GM23338 (cell line): Measurements from ENCODE around the gene BRF1. TPM values are rescaled to one million over a fixed set of nuclear protein-coding genes. Genes with fewer than 3 reads are reported as not detected.

Experiments
- ATAC-seq: fragments of 200-7000 bp; cut with Tn5 transposase; 3 replicates; pipeline ENCODE4 v1.9.1; 2020
- DNase-seq: peaks from one replicate; pipeline ENCODE4 v3.0.0-alpha.2; 2015; ENCODE audit warnings: low spot score
- H2AFZ ChIP-seq: fragments of 200-600 bp; sonication (generic); 2 replicates; pipeline ENCODE4 v1.8.0; 2016; ENCODE audit warnings: antibody characterized with exemption, mild to moderate bottlenecking, moderate library complexity
- H3F3A ChIP-seq: fragments of 200-600 bp; sonication (generic); replicated peaks from 2 replicates; pipeline ENCODE4 v1.8.0; 2017; ENCODE audit warnings: antibody characterized with exemption, mixed run types, low read depth
- H3K27ac ChIP-seq: fragments of 200-600 bp; sonication (generic); 2 replicates; pipeline ENCODE4 v1.6.1; 2016; ENCODE audit warnings: low read depth
- H3K27me3 ChIP-seq: fragments of 200-600 bp; sonication (generic); 2 replicates; pipeline ENCODE4 v1.8.0; 2016; ENCODE audit warnings: mild to moderate bottlenecking, mixed run types, moderate library complexity; ENCODE audit not compliant: insufficient read depth
- H3K36me3 ChIP-seq: fragments of 200-600 bp; sonication (generic); 2 replicates; pipeline ENCODE4 v1.8.0; 2016; ENCODE audit warnings: mild to moderate bottlenecking; ENCODE audit not compliant: insufficient read depth
- H3K4me1 ChIP-seq: fragments of 200-600 bp; sonication (generic); 2 replicates; pipeline ENCODE4 v1.8.0; 2016; ENCODE audit warnings: mild to moderate bottlenecking, moderate library complexity; ENCODE audit not compliant: insufficient read depth
- H3K4me2 ChIP-seq: fragments of 200-600 bp; sonication (generic); 2 replicates; pipeline ENCODE4 v1.7.1; 2017; ENCODE audit warnings: mixed run types
- H3K4me3 ChIP-seq: fragments of 200-600 bp; sonication (generic); 2 replicates; pipeline ENCODE4 v1.6.1; 2016; ENCODE audit warnings: mixed run types
- H3K79me2 ChIP-seq: fragments of 200-600 bp; sonication (generic); replicated peaks from 2 replicates; pipeline ENCODE4 v1.8.0; 2017; ENCODE audit warnings: mild to moderate bottlenecking; ENCODE audit not compliant: insufficient read depth
- H3K9me2 ChIP-seq: fragments of 200-600 bp; sonication (generic); 2 replicates; pipeline ENCODE4 v1.8.0; 2017; ENCODE audit not compliant: insufficient read depth
- H4K20me1 ChIP-seq: fragments of 200-600 bp; sonication (generic); replicated peaks from 2 replicates; pipeline ENCODE4 v1.8.0; 2017; ENCODE audit warnings: mild to moderate bottlenecking; ENCODE audit not compliant: insufficient read depth
- H3K27ac Mint-ChIP-seq: 2 replicates; pipeline ENCODE4 v1.8.0; 2020; ENCODE audit warnings: inconsistent platforms, mild to moderate bottlenecking, moderate library complexity, mixed read lengths
- H3K27me3 Mint-ChIP-seq: 3 replicates; pipeline ENCODE4 v1.8.0; 2022; ENCODE audit warnings: low read depth, mild to moderate bottlenecking, moderate library complexity, mixed read lengths, inconsistent platforms; ENCODE audit not compliant: insufficient read depth, poor library complexity
- H3K36me3 Mint-ChIP-seq: 3 replicates; pipeline ENCODE4 v1.8.0; 2021; ENCODE audit warnings: low read depth, mild to moderate bottlenecking, inconsistent platforms, moderate library complexity, mixed read lengths
- H3K4me1 Mint-ChIP-seq: 3 replicates; pipeline ENCODE4 v1.8.0; 2020; ENCODE audit warnings: mild to moderate bottlenecking, inconsistent platforms, mixed read lengths
- H3K4me3 Mint-ChIP-seq: 3 replicates; pipeline ENCODE4 v1.8.0; 2021; ENCODE audit warnings: moderate library complexity, mild to moderate bottlenecking, inconsistent platforms, mixed read lengths
- H3K9me3 Mint-ChIP-seq: 3 replicates; pipeline ENCODE4 v1.8.0; 2020; ENCODE audit warnings: moderate library complexity, mild to moderate bottlenecking, inconsistent platforms, mixed read lengths
- CREB1 ChIP-seq: fragments of 250-450 bp; sonication (Bioruptor Pico); IDR thresholded peaks from 2 replicates; pipeline ENCODE4 v1.5.0; 2020; ENCODE audit warnings: low read depth, mild to moderate bottlenecking, moderate library complexity
- EZH2 ChIP-seq: fragments of 200-600 bp; sonication (generic); IDR thresholded peaks from one replicate; pipeline ENCODE4 v1.8.0; 2017; ENCODE audit warnings: antibody characterized with exemption, mild to moderate bottlenecking, low read depth; ENCODE audit not compliant: unreplicated experiment
- EZH2phosphoT487 ChIP-seq: fragments of 200-600 bp; sonication (generic); IDR thresholded peaks from one replicate; pipeline ENCODE4 v1.8.1; 2018; ENCODE audit warnings: antibody characterized with exemption; ENCODE audit not compliant: unreplicated experiment
- JUNB ChIP-seq: IDR thresholded peaks from one replicate; pipeline ENCODE4 v1.6.1; 2016; ENCODE audit warnings: antibody characterized with exemption; ENCODE audit not compliant: unreplicated experiment
- NANOG ChIP-seq: IDR thresholded peaks from 2 replicates; pipeline ENCODE4 v1.6.1; 2016; ENCODE audit warnings: antibody characterized with exemption, borderline replicate concordance
- POLR2AphosphoS5 ChIP-seq: IDR thresholded peaks from 2 replicates; pipeline ENCODE4 v1.6.1; 2016; ENCODE audit warnings: antibody characterized with exemption, low read depth
- STAT1 ChIP-seq: IDR thresholded peaks from one replicate; pipeline ENCODE4 v1.6.1; 2016; ENCODE audit warnings: antibody characterized with exemption; ENCODE audit not compliant: unreplicated experiment
- ZNF114 ChIP-seq: fragments of 250-450 bp; sonication (Bioruptor Pico); IDR thresholded peaks from 2 replicates; pipeline ENCODE4 v1.5.0; 2020; ENCODE audit warnings: mild to moderate bottlenecking, moderate library complexity
- ZNF331 ChIP-seq: fragments of 250-450 bp; sonication (Bioruptor Pico); IDR thresholded peaks from 2 replicates; pipeline ENCODE4 v1.5.0; 2020; ENCODE audit warnings: low read depth, mild to moderate bottlenecking, moderate library complexity
- polyA plus RNA-seq: library from polyadenylated mRNA; unstranded; fragments of >200 nt; fragmentation: Nextera tagmentation; extraction: Ambion mirVana; gene quantifications from 2 replicates; pipeline ENCODE4 v1.2.1, GENCODE V29; 2016
- total RNA-seq: library from RNA; depleted of rRNA; stranded (reverse); fragments of >200 nt; shearing (Covaris generic); gene quantifications from 2 replicates; pipeline ENCODE4 v1.2.3, GENCODE V29; 2014
- TF ChIP-seq, protein P1 (sequence below), 2 experiments: fragments of 200-600 bp in 1 of 2; sonication (generic) in 1 of 2; conservative IDR thresholded peaks; 2 replicates each; pipeline versions ENCODE4 v1.5.1 to v1.6.1; 2016 to 2017; ENCODE audit warnings: antibody characterized with exemption in 2 of 2, low read depth in 2 of 2, mild to moderate bottlenecking in 2 of 2, moderate library complexity in 1 of 2
- TF ChIP-seq, protein P2 (sequence below): IDR thresholded peaks from one replicate; pipeline ENCODE4 v1.6.1; 2018; ENCODE audit warnings: antibody characterized with exemption; ENCODE audit not compliant: unreplicated experiment
- TF ChIP-seq, protein P3 (sequence below): fragments of 250-450 bp; sonication (Bioruptor Pico); IDR thresholded peaks from 2 replicates; pipeline ENCODE4 v1.5.0; 2020; ENCODE audit warnings: mild to moderate bottlenecking, moderate library complexity
- TF ChIP-seq, protein P4 (sequence below): IDR thresholded peaks from 2 replicates; pipeline ENCODE4 v1.6.1; 2016; ENCODE audit warnings: antibody characterized with exemption

Gene BRF1
- total and polyA plus RNA-seq, 2 experiments from 2014 or later: 8.6 to 29.9 TPM

DNA sequence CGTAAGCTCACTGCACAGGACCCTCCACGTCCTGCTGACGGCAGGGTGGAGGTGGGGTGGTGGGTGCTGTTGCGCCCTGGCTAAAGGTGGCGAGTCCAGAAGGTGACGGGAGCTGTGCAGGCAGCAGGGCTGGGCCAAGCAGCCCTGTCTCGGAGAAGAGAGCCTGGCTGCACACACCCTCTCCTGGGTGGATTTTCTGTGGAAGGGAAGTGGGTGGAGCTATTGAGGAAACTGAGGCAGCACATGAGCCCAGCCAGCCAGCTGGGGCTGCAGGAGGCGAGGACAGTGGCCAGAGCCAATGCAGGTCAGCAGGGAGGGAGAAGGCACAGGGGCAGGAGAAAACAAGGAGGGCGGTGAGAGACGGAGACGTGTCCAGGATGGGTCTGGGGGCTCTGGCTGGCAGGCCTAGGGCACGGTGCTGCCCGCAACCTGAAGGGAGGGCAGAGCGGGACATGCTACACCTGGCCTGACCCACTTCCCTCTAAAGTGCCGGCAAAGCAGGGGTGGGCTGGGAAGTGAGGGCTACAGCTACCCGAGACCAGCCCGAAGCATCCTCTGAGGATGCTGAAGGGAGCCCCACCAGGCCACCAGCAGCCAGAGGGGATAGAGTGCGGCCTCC, 32.0 kb downstream of the BRF1 start:
- Histone ChIP-seq H3K9me2 (no peaks in the 10 kb centered on the region), H3K36me3 (no peaks in the 10 kb centered on the region), H3K4me1 (no peaks in the 10 kb centered on the region), H3K27me3 (no peaks in the 10 kb centered on the region), H4K20me1 (no peaks in the 10 kb centered on the region; the same call in 1 of the 2 replicates), H3K4me3 (no peak overlapping the region), H3K79me2 (no peaks in the 10 kb centered on the region; the same call in 1 of the 2 replicates), H2AFZ (no peak overlapping the region), H3K27ac (no peak overlapping the region), H3F3A (no peaks in the 10 kb centered on the region), H3K4me2 (no peak overlapping the region)
- H3K36me3 Mint-ChIP-seq: peaks cover 3% of the 10 kb centered on the region
- no peak overlapping the region for H3K4me3 Mint-ChIP-seq
- DNase-seq (no peak), ATAC-seq (no peak)
- peaks cover 2% of the 10 kb centered on the region for H3K27me3 Mint-ChIP-seq
- H3K4me1 Mint-ChIP-seq: no peaks in the 10 kb centered on the region; the same call in 2 of the 3 replicates
- H3K9me3 Mint-ChIP-seq: no peaks in the 10 kb centered on the region
- TF ChIP-seq, protein P1, sequence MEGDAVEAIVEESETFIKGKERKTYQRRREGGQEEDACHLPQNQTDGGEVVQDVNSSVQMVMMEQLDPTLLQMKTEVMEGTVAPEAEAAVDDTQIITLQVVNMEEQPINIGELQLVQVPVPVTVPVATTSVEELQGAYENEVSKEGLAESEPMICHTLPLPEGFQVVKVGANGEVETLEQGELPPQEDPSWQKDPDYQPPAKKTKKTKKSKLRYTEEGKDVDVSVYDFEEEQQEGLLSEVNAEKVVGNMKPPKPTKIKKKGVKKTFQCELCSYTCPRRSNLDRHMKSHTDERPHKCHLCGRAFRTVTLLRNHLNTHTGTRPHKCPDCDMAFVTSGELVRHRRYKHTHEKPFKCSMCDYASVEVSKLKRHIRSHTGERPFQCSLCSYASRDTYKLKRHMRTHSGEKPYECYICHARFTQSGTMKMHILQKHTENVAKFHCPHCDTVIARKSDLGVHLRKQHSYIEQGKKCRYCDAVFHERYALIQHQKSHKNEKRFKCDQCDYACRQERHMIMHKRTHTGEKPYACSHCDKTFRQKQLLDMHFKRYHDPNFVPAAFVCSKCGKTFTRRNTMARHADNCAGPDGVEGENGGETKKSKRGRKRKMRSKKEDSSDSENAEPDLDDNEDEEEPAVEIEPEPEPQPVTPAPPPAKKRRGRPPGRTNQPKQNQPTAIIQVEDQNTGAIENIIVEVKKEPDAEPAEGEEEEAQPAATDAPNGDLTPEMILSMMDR (conservative IDR thresholded peaks at IDR 0.05; ENCODE audit: low read depth in 2 of 2): no peak
- TF ChIP-seq ZNF331 (CRISPR knock-in tag): no peak
- no peak for TF ChIP-seq CREB1 (CRISPR knock-in tag)
- no peak for TF ChIP-seq STAT1
- TF ChIP-seq, protein P2, sequence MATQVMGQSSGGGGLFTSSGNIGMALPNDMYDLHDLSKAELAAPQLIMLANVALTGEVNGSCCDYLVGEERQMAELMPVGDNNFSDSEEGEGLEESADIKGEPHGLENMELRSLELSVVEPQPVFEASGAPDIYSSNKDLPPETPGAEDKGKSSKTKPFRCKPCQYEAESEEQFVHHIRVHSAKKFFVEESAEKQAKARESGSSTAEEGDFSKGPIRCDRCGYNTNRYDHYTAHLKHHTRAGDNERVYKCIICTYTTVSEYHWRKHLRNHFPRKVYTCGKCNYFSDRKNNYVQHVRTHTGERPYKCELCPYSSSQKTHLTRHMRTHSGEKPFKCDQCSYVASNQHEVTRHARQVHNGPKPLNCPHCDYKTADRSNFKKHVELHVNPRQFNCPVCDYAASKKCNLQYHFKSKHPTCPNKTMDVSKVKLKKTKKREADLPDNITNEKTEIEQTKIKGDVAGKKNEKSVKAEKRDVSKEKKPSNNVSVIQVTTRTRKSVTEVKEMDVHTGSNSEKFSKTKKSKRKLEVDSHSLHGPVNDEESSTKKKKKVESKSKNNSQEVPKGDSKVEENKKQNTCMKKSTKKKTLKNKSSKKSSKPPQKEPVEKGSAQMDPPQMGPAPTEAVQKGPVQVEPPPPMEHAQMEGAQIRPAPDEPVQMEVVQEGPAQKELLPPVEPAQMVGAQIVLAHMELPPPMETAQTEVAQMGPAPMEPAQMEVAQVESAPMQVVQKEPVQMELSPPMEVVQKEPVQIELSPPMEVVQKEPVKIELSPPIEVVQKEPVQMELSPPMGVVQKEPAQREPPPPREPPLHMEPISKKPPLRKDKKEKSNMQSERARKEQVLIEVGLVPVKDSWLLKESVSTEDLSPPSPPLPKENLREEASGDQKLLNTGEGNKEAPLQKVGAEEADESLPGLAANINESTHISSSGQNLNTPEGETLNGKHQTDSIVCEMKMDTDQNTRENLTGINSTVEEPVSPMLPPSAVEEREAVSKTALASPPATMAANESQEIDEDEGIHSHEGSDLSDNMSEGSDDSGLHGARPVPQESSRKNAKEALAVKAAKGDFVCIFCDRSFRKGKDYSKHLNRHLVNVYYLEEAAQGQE: no peak
- TF ChIP-seq NANOG: no peak
- TF ChIP-seq EZH2: no peak
- TF ChIP-seq, protein P3, sequence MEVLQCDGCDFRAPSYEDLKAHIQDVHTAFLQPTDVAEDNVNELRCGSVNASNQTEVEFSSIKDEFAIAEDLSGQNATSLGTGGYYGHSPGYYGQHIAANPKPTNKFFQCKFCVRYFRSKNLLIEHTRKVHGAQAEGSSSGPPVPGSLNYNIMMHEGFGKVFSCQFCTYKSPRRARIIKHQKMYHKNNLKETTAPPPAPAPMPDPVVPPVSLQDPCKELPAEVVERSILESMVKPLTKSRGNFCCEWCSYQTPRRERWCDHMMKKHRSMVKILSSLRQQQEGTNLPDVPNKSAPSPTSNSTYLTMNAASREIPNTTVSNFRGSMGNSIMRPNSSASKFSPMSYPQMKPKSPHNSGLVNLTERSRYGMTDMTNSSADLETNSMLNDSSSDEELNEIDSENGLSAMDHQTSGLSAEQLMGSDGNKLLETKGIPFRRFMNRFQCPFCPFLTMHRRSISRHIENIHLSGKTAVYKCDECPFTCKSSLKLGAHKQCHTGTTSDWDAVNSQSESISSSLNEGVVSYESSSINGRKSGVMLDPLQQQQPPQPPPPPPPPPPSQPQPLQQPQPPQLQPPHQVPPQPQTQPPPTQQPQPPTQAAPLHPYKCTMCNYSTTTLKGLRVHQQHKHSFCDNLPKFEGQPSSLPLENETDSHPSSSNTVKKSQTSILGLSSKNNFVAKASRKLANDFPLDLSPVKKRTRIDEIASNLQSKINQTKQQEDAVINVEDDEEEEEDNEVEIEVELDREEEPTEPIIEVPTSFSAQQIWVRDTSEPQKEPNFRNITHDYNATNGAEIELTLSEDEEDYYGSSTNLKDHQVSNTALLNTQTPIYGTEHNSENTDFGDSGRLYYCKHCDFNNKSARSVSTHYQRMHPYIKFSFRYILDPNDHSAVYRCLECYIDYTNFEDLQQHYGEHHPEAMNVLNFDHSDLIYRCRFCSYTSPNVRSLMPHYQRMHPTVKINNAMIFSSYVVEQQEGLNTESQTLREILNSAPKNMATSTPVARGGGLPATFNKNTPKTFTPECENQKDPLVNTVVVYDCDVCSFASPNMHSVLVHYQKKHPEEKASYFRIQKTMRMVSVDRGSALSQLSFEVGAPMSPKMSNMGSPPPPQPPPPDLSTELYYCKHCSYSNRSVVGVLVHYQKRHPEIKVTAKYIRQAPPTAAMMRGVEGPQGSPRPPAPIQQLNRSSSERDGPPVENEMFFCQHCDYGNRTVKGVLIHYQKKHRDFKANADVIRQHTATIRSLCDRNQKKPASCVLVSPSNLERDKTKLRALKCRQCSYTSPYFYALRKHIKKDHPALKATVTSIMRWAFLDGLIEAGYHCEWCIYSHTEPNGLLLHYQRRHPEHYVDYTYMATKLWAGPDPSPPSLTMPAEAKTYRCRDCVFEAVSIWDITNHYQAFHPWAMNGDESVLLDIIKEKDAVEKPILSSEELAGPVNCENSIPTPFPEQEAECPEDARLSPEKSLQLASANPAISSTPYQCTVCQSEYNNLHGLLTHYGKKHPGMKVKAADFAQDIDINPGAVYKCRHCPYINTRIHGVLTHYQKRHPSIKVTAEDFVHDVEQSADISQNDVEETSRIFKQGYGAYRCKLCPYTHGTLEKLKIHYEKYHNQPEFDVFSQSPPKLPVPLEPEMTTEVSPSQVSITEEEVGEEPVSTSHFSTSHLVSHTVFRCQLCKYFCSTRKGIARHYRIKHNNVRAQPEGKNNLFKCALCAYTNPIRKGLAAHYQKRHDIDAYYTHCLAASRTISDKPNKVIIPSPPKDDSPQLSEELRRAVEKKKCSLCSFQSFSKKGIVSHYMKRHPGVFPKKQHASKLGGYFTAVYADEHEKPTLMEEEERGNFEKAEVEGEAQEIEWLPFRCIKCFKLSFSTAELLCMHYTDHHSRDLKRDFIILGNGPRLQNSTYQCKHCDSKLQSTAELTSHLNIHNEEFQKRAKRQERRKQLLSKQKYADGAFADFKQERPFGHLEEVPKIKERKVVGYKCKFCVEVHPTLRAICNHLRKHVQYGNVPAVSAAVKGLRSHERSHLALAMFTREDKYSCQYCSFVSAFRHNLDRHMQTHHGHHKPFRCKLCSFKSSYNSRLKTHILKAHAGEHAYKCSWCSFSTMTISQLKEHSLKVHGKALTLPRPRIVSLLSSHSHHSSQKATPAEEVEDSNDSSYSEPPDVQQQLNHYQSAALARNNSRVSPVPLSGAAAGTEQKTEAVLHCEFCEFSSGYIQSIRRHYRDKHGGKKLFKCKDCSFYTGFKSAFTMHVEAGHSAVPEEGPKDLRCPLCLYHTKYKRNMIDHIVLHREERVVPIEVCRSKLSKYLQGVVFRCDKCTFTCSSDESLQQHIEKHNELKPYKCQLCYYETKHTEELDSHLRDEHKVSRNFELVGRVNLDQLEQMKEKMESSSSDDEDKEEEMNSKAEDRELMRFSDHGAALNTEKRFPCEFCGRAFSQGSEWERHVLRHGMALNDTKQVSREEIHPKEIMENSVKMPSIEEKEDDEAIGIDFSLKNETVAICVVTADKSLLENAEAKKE (CRISPR knock-in tag): no peak
- TF ChIP-seq EZH2phosphoT487: no peak
- TF ChIP-seq POLR2AphosphoS5: no peak
- no peak for TF ChIP-seq ZNF114 (CRISPR knock-in tag)
- no peak for TF ChIP-seq JUNB
- TF ChIP-seq, protein P4, sequence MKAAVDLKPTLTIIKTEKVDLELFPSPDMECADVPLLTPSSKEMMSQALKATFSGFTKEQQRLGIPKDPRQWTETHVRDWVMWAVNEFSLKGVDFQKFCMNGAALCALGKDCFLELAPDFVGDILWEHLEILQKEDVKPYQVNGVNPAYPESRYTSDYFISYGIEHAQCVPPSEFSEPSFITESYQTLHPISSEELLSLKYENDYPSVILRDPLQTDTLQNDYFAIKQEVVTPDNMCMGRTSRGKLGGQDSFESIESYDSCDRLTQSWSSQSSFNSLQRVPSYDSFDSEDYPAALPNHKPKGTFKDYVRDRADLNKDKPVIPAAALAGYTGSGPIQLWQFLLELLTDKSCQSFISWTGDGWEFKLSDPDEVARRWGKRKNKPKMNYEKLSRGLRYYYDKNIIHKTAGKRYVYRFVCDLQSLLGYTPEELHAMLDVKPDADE: no peak
- H3K27ac Mint-ChIP-seq: no peak overlapping the region
